Neural progenitor cell (in vitro differentiated cells): ENCODE data around the gene TMPRSS6. TPM values are rescaled to one million over a fixed set of nuclear protein-coding genes. Genes with fewer than 3 reads are reported as not detected.

Experiments used
- DNase-seq: peaks from one replicate; pipeline ENCODE4 v3.0.0-alpha.2; 2016; ENCODE audit warnings: low spot score
- H2AFZ ChIP-seq: fragments of 200-600 bp; sonication (generic); replicated peaks from 2 replicates; pipeline ENCODE4 v1.6.1; 2016; ENCODE audit warnings: antibody characterized with exemption
- H3F3A ChIP-seq: fragments of 200-600 bp; sonication (generic); 2 replicates; pipeline ENCODE4 v1.6.1; 2016; ENCODE audit warnings: antibody characterized with exemption, low read depth
- H3K27ac ChIP-seq: fragments of 200-600 bp; sonication (generic); 2 replicates; pipeline ENCODE4 v1.5.1; 2016; ENCODE audit warnings: mild to moderate bottlenecking
- H3K27me3 ChIP-seq: fragments of 200-600 bp; sonication (generic); 2 replicates; pipeline ENCODE4 v1.6.1; 2016; ENCODE audit warnings: mild to moderate bottlenecking, moderate library complexity
- H3K36me3 ChIP-seq: fragments of 200-600 bp; sonication (generic); 2 replicates; pipeline ENCODE4 v1.5.1; 2016
- H3K4me1 ChIP-seq: fragments of 200-600 bp; sonication (generic); 2 replicates; pipeline ENCODE4 v1.6.1; 2016; ENCODE audit warnings: mixed run types
- H3K4me2 ChIP-seq: fragments of 200-600 bp; sonication (generic); 2 replicates; pipeline ENCODE4 v1.6.1; 2016
- H3K4me3 ChIP-seq: fragments of 200-600 bp; sonication (generic); 2 replicates; pipeline ENCODE4 v1.5.1; 2016
- H3K79me2 ChIP-seq: fragments of 200-600 bp; sonication (generic); 2 replicates; pipeline ENCODE4 v1.6.1; 2016; ENCODE audit warnings: low read depth
- H3K9ac ChIP-seq: fragments of 200-600 bp; sonication (generic); 2 replicates; pipeline ENCODE4 v1.6.1; 2016
- H3K9me3 ChIP-seq: fragments of 200-600 bp; sonication (generic); 2 replicates; pipeline ENCODE4 v1.5.1; 2016; ENCODE audit warnings: low read depth
- H4K20me1 ChIP-seq: fragments of 200-600 bp; sonication (generic); 2 replicates; pipeline ENCODE4 v1.6.1; 2016; ENCODE audit warnings: low read depth
- H3K27ac Mint-ChIP-seq: 3 replicates; pipeline ENCODE4 v1.8.0; 2021; ENCODE audit warnings: mixed read lengths
- H3K27me3 Mint-ChIP-seq: 2 replicates; pipeline ENCODE4 v1.8.0; 2022; ENCODE audit warnings: low read depth, mild to moderate bottlenecking, inconsistent platforms, moderate library complexity, mixed read lengths; ENCODE audit not compliant: insufficient read depth
- H3K36me3 Mint-ChIP-seq: 3 replicates; pipeline ENCODE4 v1.8.0; 2021; ENCODE audit warnings: mixed read lengths
- H3K4me1 Mint-ChIP-seq: 3 replicates; pipeline ENCODE4 v1.8.0; 2021; ENCODE audit warnings: mixed read lengths
- H3K4me3 Mint-ChIP-seq: 3 replicates; pipeline ENCODE4 v1.8.0; 2021; ENCODE audit warnings: mild to moderate bottlenecking, moderate library complexity, mixed read lengths
- H3K9me3 Mint-ChIP-seq: 3 replicates; pipeline ENCODE4 v1.8.0; 2020; ENCODE audit warnings: mixed read lengths
- EZH2 ChIP-seq: fragments of 200-600 bp; sonication (generic); IDR thresholded peaks from 2 replicates; pipeline ENCODE4 v1.6.1; 2017; ENCODE audit warnings: antibody characterized with exemption, mild to moderate bottlenecking, moderate library complexity
- EZH2phosphoT487 ChIP-seq: fragments of 200-600 bp; sonication (generic); IDR thresholded peaks from 2 replicates; pipeline ENCODE4 v1.6.1; 2017; ENCODE audit warnings: antibody characterized with exemption
- total RNA-seq: library from RNA; depleted of rRNA; stranded (reverse); fragments of >200 nt; gene quantifications from 2 replicates; pipeline ENCODE4 v1.2.3, GENCODE V29; 2015; ENCODE audit warnings: low replicate concordance
- TF ChIP-seq, protein P1 (sequence below): fragments of 200-600 bp; sonication (generic); IDR thresholded peaks from 2 replicates; pipeline ENCODE4 v1.5.1; 2017; ENCODE audit warnings: antibody characterized with exemption, mild to moderate bottlenecking

Gene TMPRSS6
- total RNA-seq, 1 donor from 2014 or later = not detected

DNA sequence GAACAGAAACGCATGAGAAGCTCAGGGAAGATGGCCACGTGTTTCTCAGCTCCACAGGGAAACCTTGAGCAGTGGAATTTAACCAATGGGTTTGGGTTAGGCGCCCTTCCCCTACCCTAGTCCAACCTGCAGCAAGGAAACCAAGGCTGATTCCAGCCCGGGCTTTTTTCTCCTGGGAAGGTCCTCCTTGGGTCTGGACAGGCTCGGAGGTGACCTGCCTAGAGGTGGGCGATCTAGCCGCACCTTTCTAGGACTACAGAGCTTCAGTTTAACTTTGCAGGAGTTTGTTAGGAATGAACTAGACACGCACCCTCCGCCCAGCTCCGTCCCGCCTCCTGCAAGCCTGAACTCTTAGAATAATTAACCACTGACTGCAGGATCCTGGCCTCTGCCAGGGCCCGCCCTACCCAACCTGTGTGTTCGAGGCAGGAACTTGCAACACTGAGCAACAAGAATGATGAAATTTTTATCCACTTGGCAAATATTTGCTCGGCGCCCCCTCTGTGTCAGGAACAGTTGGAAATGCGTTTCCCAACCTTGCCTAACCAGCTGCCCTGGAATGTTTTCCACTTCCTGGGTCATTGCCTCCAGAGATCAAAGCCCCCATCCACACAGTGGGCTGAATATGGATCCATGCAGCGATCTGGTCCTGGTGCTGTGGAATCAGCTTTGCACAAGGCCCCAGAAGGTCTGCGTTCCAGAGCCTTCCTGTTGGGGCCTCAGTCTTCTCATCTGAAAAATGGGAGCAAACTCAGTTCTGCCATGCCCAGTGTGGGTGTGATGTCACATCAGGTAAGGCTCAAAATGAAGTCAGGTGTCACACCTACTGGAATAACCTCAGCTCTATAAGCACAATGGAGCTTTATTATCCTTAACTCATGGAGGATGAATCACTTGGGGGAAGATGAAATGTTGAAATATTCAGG, 76.7 kb downstream of the TMPRSS6 start:
- Mint-ChIP-seq H3K4me1 (peaks cover 15% of the 10 kb centered on the region), H3K27me3 (peaks cover 5% of the 10 kb centered on the region), H3K36me3 (no peaks in the 10 kb centered on the region), H3K9me3 (no peaks in the 10 kb centered on the region), H3K27ac (no peak overlapping the region), H3K4me3 (no peak overlapping the region)
- TF ChIP-seq EZH2phosphoT487 (no peak), EZH2 (no peak)
- TF ChIP-seq, protein P1, sequence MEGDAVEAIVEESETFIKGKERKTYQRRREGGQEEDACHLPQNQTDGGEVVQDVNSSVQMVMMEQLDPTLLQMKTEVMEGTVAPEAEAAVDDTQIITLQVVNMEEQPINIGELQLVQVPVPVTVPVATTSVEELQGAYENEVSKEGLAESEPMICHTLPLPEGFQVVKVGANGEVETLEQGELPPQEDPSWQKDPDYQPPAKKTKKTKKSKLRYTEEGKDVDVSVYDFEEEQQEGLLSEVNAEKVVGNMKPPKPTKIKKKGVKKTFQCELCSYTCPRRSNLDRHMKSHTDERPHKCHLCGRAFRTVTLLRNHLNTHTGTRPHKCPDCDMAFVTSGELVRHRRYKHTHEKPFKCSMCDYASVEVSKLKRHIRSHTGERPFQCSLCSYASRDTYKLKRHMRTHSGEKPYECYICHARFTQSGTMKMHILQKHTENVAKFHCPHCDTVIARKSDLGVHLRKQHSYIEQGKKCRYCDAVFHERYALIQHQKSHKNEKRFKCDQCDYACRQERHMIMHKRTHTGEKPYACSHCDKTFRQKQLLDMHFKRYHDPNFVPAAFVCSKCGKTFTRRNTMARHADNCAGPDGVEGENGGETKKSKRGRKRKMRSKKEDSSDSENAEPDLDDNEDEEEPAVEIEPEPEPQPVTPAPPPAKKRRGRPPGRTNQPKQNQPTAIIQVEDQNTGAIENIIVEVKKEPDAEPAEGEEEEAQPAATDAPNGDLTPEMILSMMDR = no peak
- H2AFZ ChIP-seq = no peak overlapping the region
- H3K4me1 ChIP-seq = no peaks in the 10 kb centered on the region
- H3K27ac ChIP-seq = no peak overlapping the region
- no peaks in the 10 kb centered on the region for H3K36me3 ChIP-seq
- DNase-seq = no peak
- H3K4me3 ChIP-seq = no peak overlapping the region
- H3K9me3 ChIP-seq = no peaks in the 10 kb centered on the region
- H3F3A ChIP-seq = no peaks in the 10 kb centered on the region
- H3K79me2 ChIP-seq = no peaks in the 10 kb centered on the region
- no peak overlapping the region for H3K9ac ChIP-seq
- no peaks in the 10 kb centered on the region for H3K27me3 ChIP-seq
- H4K20me1 ChIP-seq = no peaks in the 10 kb centered on the region
- no peak overlapping the region for H3K4me2 ChIP-seq

DNA sequence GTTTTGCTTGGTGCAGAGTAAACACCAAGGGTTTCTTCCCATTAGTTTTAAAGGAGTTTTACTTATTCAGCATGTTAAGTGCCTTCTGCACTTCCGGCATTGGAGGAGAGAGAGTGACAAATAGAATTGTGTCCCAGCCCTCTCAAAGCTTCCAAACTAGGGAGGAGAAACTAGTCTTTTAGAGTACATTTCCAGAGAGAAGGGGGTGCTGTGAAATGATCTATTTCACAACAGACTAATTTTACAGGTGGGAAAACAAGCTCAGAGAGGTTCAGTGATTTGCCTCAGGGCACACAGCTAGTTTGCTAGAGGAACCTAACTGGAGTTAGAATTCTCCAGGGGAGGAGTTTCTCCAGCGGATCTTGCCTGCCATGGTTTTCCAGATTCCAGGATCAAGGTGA, 77.4 kb downstream of the TMPRSS6 start:
- H3K27ac Mint-ChIP-seq = no peak overlapping the region

DNA sequence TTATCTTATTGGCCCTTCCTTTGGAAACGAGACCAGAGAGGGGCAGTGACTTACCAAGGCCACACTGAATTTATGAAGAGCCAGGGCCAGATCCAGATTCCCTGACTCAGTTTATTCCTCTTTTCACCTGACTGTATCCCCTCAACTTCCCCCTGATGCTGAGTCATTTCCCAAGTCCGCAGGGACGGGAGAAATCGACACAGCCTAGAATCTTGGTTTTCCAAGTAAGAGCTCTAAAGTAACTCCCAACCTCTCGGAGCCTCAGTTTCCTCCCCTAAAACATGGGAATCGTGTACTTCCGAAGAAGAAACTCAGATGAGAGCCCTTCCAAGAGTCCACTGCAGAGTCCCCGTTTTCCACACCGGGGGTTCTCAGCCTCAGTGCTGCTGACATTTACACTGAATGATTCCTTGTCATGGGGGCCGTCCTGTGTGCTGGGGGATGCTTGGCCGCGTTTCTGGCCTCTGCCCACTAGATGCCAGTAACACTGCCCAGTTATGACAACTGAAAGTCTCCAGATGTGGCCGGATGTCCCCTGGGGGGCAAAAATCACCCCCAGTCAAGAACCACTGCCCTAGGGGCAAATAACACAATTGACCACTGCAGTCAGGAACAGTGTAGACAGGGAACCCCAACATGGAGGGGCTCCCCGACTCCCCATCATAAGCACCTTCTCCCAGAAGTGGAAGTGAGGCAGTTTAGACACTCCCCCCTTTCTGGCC, 78.8 kb downstream of the TMPRSS6 start:
- H3K36me3 ChIP-seq = no peaks in the 10 kb centered on the region
- H3K9me3 ChIP-seq = no peaks in the 10 kb centered on the region
- no peak overlapping the region for H3K9ac ChIP-seq
- H3K4me1 ChIP-seq = no peaks in the 10 kb centered on the region
- Mint-ChIP-seq H3K27me3 (peaks cover 7% of the 10 kb centered on the region), H3K36me3 (no peaks in the 10 kb centered on the region), H3K4me3 (no peak overlapping the region), H3K9me3 (no peaks in the 10 kb centered on the region), H3K4me1 (peaks cover 9% of the 10 kb centered on the region), H3K27ac (no peak overlapping the region)
- H3K27ac ChIP-seq = no peak overlapping the region
- H4K20me1 ChIP-seq = no peaks in the 10 kb centered on the region
- no peak overlapping the region for H3K4me2 ChIP-seq
- TF ChIP-seq, protein P1 = peak; percentile 35
- no peak for TF ChIP-seq EZH2phosphoT487
- no peaks in the 10 kb centered on the region for H3K27me3 ChIP-seq
- no peak overlapping the region for H3K4me3 ChIP-seq
- no peak for DNase-seq
- H3F3A ChIP-seq = no peaks in the 10 kb centered on the region
- H3K79me2 ChIP-seq = no peaks in the 10 kb centered on the region
- H2AFZ ChIP-seq = no peak overlapping the region

More for the DNA sequence above, 77.4 kb downstream of the TMPRSS6 start:
- no peaks in the 10 kb centered on the region for H3F3A ChIP-seq
- H3K9ac ChIP-seq = no peak overlapping the region
- no peak overlapping the region for H3K4me3 Mint-ChIP-seq
- no peaks in the 10 kb centered on the region for H3K36me3 ChIP-seq
- no peak for DNase-seq
- no peaks in the 10 kb centered on the region for H3K4me1 ChIP-seq
- H2AFZ ChIP-seq = no peak overlapping the region
- H3K9me3 Mint-ChIP-seq = no peaks in the 10 kb centered on the region
- no peak overlapping the region for H3K4me3 ChIP-seq
- H3K27me3 ChIP-seq = no peaks in the 10 kb centered on the region
- H3K79me2 ChIP-seq = no peaks in the 10 kb centered on the region
- H3K27me3 Mint-ChIP-seq = peaks cover 7% of the 10 kb centered on the region
- H3K4me1 Mint-ChIP-seq = peaks cover 9% of the 10 kb centered on the region
- no peaks in the 10 kb centered on the region for H3K36me3 Mint-ChIP-seq
- TF ChIP-seq EZH2phosphoT487 (no peak), EZH2 (no peak)
- TF ChIP-seq, protein P1 = no peak
- H4K20me1 ChIP-seq = no peaks in the 10 kb centered on the region
- no peak overlapping the region for H3K4me2 ChIP-seq
- H3K27ac ChIP-seq = no peak overlapping the region
- no peaks in the 10 kb centered on the region for H3K9me3 ChIP-seq
